RWPE1 (cell line): ENCODE measurements around the gene CEP152.
A peak's percentile ranks its signal among the peaks of the same experiment; 100 is the strongest.

Source experiments
- CTCF ChIA-PET: fragments of 350-600 bp; sonication (Branson Sonifier 250); formaldehyde crosslinking; extraction: SDS; loops from one replicate; lab custom pipeline; 2021; lab: Yijun Ruan, JAX
- POLR2A ChIA-PET: fragments of 400-600 bp; formaldehyde crosslinking; extraction: SDS; loops from one replicate; lab custom pipeline; 2020; ENCODE audit warnings: antibody characterized with exemption; ENCODE audit not compliant: low non-redundant PET; lab: Yijun Ruan, JAX
- DNase-seq: peaks from one replicate; pipeline ENCODE4 v3.0.0; 2012; ENCODE audit warnings: low spot score
- H3K27ac ChIP-seq: fragments of 450-650 bp; 2 replicates; pipeline ENCODE4 v1.5.1; 2017
- CTCF ChIP-seq: fragments of 450-650 bp; conservative IDR thresholded peaks from 2 replicates; pipeline ENCODE4 v1.5.1; 2017; ENCODE audit warnings: low read depth, mild to moderate bottlenecking

The CEP152 gene

DNA sequence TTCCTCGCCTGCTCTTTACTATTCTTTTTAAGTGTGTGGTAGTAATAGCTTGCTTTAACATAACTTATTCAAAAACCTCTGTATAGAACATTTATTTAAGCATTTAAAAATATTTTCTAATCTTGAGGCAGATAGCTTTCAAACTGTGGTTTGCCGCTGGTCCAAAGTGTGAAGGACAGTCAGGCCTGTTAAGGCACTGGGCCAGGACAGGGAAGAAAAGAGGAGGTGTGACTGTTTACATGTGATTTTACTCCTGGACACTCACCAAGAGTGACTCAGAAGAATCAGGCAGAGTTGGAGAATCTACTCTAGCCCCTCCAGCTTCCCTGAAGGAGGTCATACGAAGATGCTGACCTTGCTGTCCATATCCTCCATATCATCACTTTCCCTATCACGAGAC, 44.7 kb downstream of the CEP152 start:
- CTCF ChIA-PET: no interaction called here
- no peak for TF ChIP-seq CTCF
- DNase-seq: peak; percentile 4
- POLR2A ChIA-PET: no interaction called here
- no peak overlapping the region for H3K27ac ChIP-seq

DNA sequence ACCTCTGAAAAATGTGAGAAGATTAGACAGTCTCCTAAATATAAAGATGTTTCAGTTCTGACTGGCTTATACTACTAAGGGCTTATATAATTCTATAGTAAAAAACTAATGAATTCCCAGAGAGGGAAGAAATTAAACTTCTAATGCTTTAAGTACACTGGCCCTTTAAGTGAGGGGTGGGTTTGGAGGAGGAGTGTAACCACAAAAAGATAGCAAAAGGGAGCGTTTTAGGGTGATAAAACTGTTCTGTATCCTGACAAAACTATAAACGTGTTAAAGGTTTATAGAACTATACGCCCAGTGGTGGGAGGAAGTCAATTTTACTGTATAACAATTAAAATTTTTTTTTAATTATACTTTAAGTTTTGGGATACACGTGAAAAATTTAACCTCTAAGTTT, 45.8 kb downstream of the CEP152 start:
- no peak for TF ChIP-seq CTCF
- ChIA-PET POLR2A (no interaction called here), CTCF (interaction anchor here (0.6 kb wide), 1 partner anchor 41 kb away, joined by 3 read pairs; no protein-coding TSS in a partner anchor)
- H3K27ac ChIP-seq: no peak overlapping the region
- no peak for DNase-seq

GRCh38 chr15:48761393-48762158, 49.3 kb downstream of the CEP152 start:
- no peak overlapping the region for H3K27ac ChIP-seq
- DNase-seq: no peak
- POLR2A ChIA-PET: no interaction called here
- CTCF ChIA-PET: interaction anchor here (0.5 kb wide), 1 partner anchor 461 kb away, joined by 4 read pairs; no protein-coding TSS in a partner anchor
- no peak for TF ChIP-seq CTCF

GRCh38 chr15:48759921-48760320, 50.9 kb downstream of the CEP152 start:
- CTCF ChIA-PET: interaction anchor here (0.6 kb wide), 1 partner anchor 94 kb away, joined by 4 read pairs; no protein-coding TSS in a partner anchor
- H3K27ac ChIP-seq: no peak overlapping the region
- TF ChIP-seq CTCF: no peak
- POLR2A ChIA-PET: no interaction called here
- peak; percentile 79 for DNase-seq

DNA sequence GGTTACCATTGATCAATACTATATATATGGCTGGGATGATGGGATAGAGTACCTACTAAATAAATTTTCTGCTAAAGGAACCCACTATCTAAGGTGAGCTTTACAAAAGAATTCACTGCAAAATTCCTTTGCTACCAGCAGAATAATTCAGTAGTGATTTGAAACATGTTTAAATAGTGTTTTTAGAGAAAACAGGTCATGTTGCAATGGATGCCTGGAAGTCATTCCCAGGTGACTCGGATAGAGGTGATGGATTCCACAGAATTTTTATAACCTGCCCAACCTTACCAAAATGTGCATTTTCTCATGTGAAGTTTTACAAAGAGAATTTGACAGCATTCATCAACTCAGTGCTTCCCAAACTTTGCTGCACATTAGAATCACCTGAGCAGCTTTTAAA, 53.2 kb downstream of the CEP152 start:
- ChIA-PET POLR2A (no interaction called here), CTCF (no interaction called here)
- H3K27ac ChIP-seq: no peak overlapping the region
- no peak for DNase-seq
- TF ChIP-seq CTCF: no peak

- ChIA-PET POLR2A (no interaction called here), CTCF (interaction anchor here (0.6 kb wide), 1 partner anchor 335 kb away, joined by 3 read pairs; no protein-coding TSS in a partner anchor)
These were observed 56.9 kb downstream of the CEP152 start for GRCh38 chr15:48754011-48754410.

More at GRCh38 chr15:48754011-48754410, 56.9 kb downstream of the CEP152 start:
- no peak overlapping the region for H3K27ac ChIP-seq
- no peak for DNase-seq
- no peak for TF ChIP-seq CTCF
